K562 (cell line): ENCODE results near the gene GLIPR1L1. TPM values are rescaled to one million over a fixed set of nuclear protein-coding genes. Genes with fewer than 3 reads are reported as not detected.

ENCODE experiments used
- ATAC-seq: fragments of 200-7000 bp; cut with Tn5 transposase; 3 replicates; pipeline ENCODE4 v1.9.1; 2020; ENCODE audit warnings: moderate library complexity
- BruUV-seq: library from RNA; stranded (reverse); fragments of 400-500 nt; replicated peaks from 2 replicates; lab custom pipeline; 2021; lab: Mats Ljungman, UMichigan
- CTCF ChIA-PET: fragments of 300-600 bp; formaldehyde crosslinking; extraction: SDS; loops from one replicate; lab custom pipeline; 2021; ENCODE audit warnings: low intra/inter-chr PET ratio; lab: Yijun Ruan, JAX
- POLR2A ChIA-PET: fragments of 300-600, 350-650 bp; sonication (Branson Sonifier 250); formaldehyde crosslinking; extraction: SDS; loops from one replicate; lab custom pipeline; 2021; ENCODE audit warnings: antibody characterized with exemption, inconsistent platforms; lab: Yijun Ruan, JAX
- DNase-seq, 4 experiments: peaks; one replicate each; pipeline versions ENCODE4 v3.0.0 to v3.0.0-alpha.2; 2011 to 2018; ENCODE audit warnings: low spot score in 3 of 4, mixed read lengths in 3 of 4; ENCODE audit errors: extremely low read depth in 1 of 4
- FAIRE-seq: peaks from 2 replicates; lab custom pipeline; 2011; peaks lifted over from hg19 to GRCh38; lab: Jason Lieb, UNC
- H2AFZ ChIP-seq: 2 replicates; pipeline ENCODE4 v1.6.0; 2011; ENCODE audit warnings: low read depth, low read length, control low read depth, inconsistent platforms
- H3K27ac ChIP-seq: fragments of 200-600 bp; 3 replicates; pipeline ENCODE4 v1.8.0; 2011; ENCODE audit warnings: low read depth, mild to moderate bottlenecking, control low read depth, inconsistent platforms, low read length, moderate library complexity, mixed read lengths; ENCODE audit errors: extremely low read depth
- H3K27me3 ChIP-seq, 2 experiments: fragments of 300-600 bp in 1 of 2; 2 replicates in 1 of 2; 3 replicates in 1 of 2; pipeline versions ENCODE4 v1.6.0 to v1.8.0; 2011; ENCODE audit warnings: inconsistent platforms in 2 of 2, low read length in 2 of 2, mild to moderate bottlenecking in 1 of 2, mixed read lengths in 1 of 2, moderate library complexity in 1 of 2; ENCODE audit not compliant: control insufficient read depth in 2 of 2, insufficient read depth in 2 of 2
- H3K36me3 ChIP-seq: fragments of 300-600 bp; 3 replicates; pipeline ENCODE4 v1.8.0; 2011; ENCODE audit warnings: mild to moderate bottlenecking, low read length, inconsistent platforms; ENCODE audit not compliant: control insufficient read depth, insufficient read depth
- H3K4me1 ChIP-seq, 2 experiments: fragments of 200-600 bp in 1 of 2; replicated peaks in 1 of 2; 2 replicates in 1 of 2; 3 replicates in 1 of 2; pipeline versions ENCODE4 v1.5.1 to v1.8.0; 2011; ENCODE audit warnings: inconsistent platforms in 2 of 2, low read length in 2 of 2, mild to moderate bottlenecking in 1 of 2, mixed read lengths in 1 of 2, moderate library complexity in 1 of 2; ENCODE audit not compliant: control insufficient read depth in 2 of 2, insufficient read depth in 2 of 2
- H3K4me2 ChIP-seq: 2 replicates; pipeline ENCODE4 v1.6.1; 2011; ENCODE audit warnings: low read length, control low read depth, inconsistent platforms, mixed read lengths; ENCODE audit not compliant: insufficient read depth
- H3K4me3 ChIP-seq: fragments of 200-600 bp; sonication (generic), shearing (Covaris generic); 2 replicates; pipeline ENCODE4 v1.5.1; 2016; ENCODE audit warnings: control low read depth, inconsistent platforms
- H3K79me2 ChIP-seq: fragments of 200-600 bp; 3 replicates; pipeline ENCODE4 v1.8.0; 2011; ENCODE audit warnings: low read length, inconsistent platforms; ENCODE audit not compliant: control insufficient read depth, insufficient read depth
- H3K9ac ChIP-seq, 2 experiments: 2 replicates each; pipeline versions ENCODE4 v1.6.0 to v1.6.1; 2011; ENCODE audit warnings: low read depth in 2 of 2, low read length in 2 of 2, control low read depth in 1 of 2, inconsistent platforms in 1 of 2, mild to moderate bottlenecking in 1 of 2, mixed read lengths in 1 of 2; ENCODE audit not compliant: insufficient read depth in 1 of 2
- H3K9me1 ChIP-seq: one replicate; pipeline ENCODE4 v1.6.0; 2011; ENCODE audit warnings: inconsistent platforms, mild to moderate bottlenecking, low read length, moderate library complexity; ENCODE audit not compliant: control insufficient read depth, insufficient read depth
- H3K9me3 ChIP-seq: replicated peaks from 2 replicates; pipeline ENCODE4 v1.5.1; 2011; ENCODE audit warnings: low read depth, low read length, inconsistent platforms; ENCODE audit not compliant: control insufficient read depth, insufficient read depth
- H4K20me1 ChIP-seq: replicated peaks from 2 replicates; pipeline ENCODE4 v1.6.1; 2011; ENCODE audit warnings: low read length, inconsistent platforms, mixed read lengths; ENCODE audit not compliant: control insufficient read depth, insufficient read depth
- ATF3 ChIP-seq, 2 experiments: fragments of 450-650 bp in 1 of 2; sonication (generic) in 1 of 2; formaldehyde crosslinking in 1 of 2; IDR thresholded peaks in 1 of 2; conservative IDR thresholded peaks in 1 of 2; 2 replicates each; pipeline versions ENCODE4 v1.6.1 to v1.8.1; 2016 to 2023; ENCODE audit warnings: mild to moderate bottlenecking in 2 of 2, moderate library complexity in 2 of 2, inconsistent platforms in 1 of 2, missing genetic modification reagents in 1 of 2
- EHMT2 ChIP-seq: fragments of 450-650 bp; IDR thresholded peaks from 2 replicates; pipeline ENCODE4 v1.6.1; 2018; ENCODE audit warnings: antibody characterized with exemption
- ELF1 ChIP-seq: fragments of 200-800 bp; sonication (Bioruptor generic); IDR thresholded peaks from 2 replicates; pipeline ENCODE4 v1.6.1; 2016; ENCODE audit warnings: missing genetic modification characterization, missing compliant biosample characterization
- FIP1L1 ChIP-seq: fragments of 200-400 bp; formaldehyde crosslinking; IDR thresholded peaks from 2 replicates; pipeline ENCODE4 v1.6.1; 2018; ENCODE audit warnings: mild to moderate bottlenecking, low read depth, low read length; ENCODE audit not compliant: poor library complexity, severe bottlenecking
- KLF13 ChIP-seq: fragments of 450-650 bp; IDR thresholded peaks from 2 replicates; pipeline ENCODE4 v1.6.1; 2016; ENCODE audit warnings: missing genetic modification characterization, low read depth, mild to moderate bottlenecking, missing compliant biosample characterization, moderate library complexity, borderline replicate concordance
- NCOR1 ChIP-seq: fragments of 450-650 bp; IDR thresholded peaks from 2 replicates; pipeline ENCODE4 v1.6.1; 2016; ENCODE audit warnings: mild to moderate bottlenecking, moderate library complexity
- POU5F1 ChIP-seq: fragments of 150-350 bp; IDR thresholded peaks from 2 replicates; pipeline ENCODE4 v1.6.1; 2014; ENCODE audit warnings: borderline replicate concordance, low read length, low read depth, mild to moderate bottlenecking; ENCODE audit not compliant: partially characterized antibody
- U2AF2 ChIP-seq: fragments of 200-400 bp; formaldehyde crosslinking; optimal IDR thresholded peaks from 2 replicates; pipeline ENCODE3; 2017; ENCODE audit warnings: low read depth, mild to moderate bottlenecking, low read length
- ZHX1 ChIP-seq: fragments of 150-350 bp; conservative IDR thresholded peaks from 2 replicates; pipeline ENCODE4 v1.6.1; 2014; ENCODE audit warnings: low read length
- ZNF134 ChIP-seq: fragments of 250-450 bp; sonication (Bioruptor Pico); conservative IDR thresholded peaks from 2 replicates; pipeline ENCODE4 v1.4.0; 2020
- ZNF586 ChIP-seq: fragments of 450-650 bp; formaldehyde crosslinking; conservative IDR thresholded peaks from 2 replicates; pipeline ENCODE4 v1.4.0; 2020; ENCODE audit warnings: mild to moderate bottlenecking, moderate library complexity
- ZNF76 ChIP-seq: fragments of 250-450 bp; sonication (Bioruptor Pico); IDR thresholded peaks from 2 replicates; pipeline ENCODE4 v1.4.0; 2020; ENCODE audit warnings: mild to moderate bottlenecking, moderate library complexity, borderline replicate concordance
- WGBS: fragments of 100-300 bp; shearing (Covaris generic); methylation state at CpG from one replicate; pipeline ENCODE4 v1.1.6; 2016; ENCODE audit warnings: low coverage, mixed read lengths; ENCODE audit not compliant: insufficient coverage; ENCODE audit errors: missing lambda C conversion rate; 5-methylcytosine and 5-hydroxymethylcytosine counted together
- in situ Hi-C: fragments of 300-500 bp; cut with MboI; formaldehyde crosslinking; loops from 4 replicates; pipeline ENCODE4 v1.15.0; 2018; ENCODE audit warnings: inconsistent platforms, mixed read lengths
- intact Hi-C: fragments of 100-400 bp; cut with micrococcal nuclease; formaldehyde crosslinking; loops from 2 replicates; pipeline ENCODE4 v1.14.2; 2022
- polyA plus RNA-seq, 8 experiments: library from polyadenylated mRNA; depleted of rRNA in 4 of 8; stranded (reverse) in 5 of 8; unstranded in 3 of 8; fragments of >200 nt; fragmentation: Nextera tagmentation in 2 of 8; fragmentation: Illumina TruSeq in 1 of 8; extraction: Ambion mirVana in 2 of 8; extraction: Trizol in 1 of 8; gene quantifications; 2 replicates each; pipeline versions ENCODE4 v1.2.1 to v1.2.3, GENCODE V29; 2011 to 2014; ENCODE audit warnings: inconsistent platforms in 1 of 8, missing spikeins in 1 of 8
- total RNA-seq, 7 experiments: library from RNA; depleted of rRNA in 6 of 7; stranded (reverse); fragments of >200 nt in 6 of 7; fragmentation: Illumina TruSeq in 2 of 7; extraction: Trizol in 2 of 7; gene quantifications; 2 replicates each; pipeline versions ENCODE4 v1.2.1 to v1.2.3, GENCODE V29; 2011 to 2021; ENCODE audit warnings: low replicate concordance in 1 of 7

The GLIPR1L1 gene
- total and polyA plus RNA-seq, 9 of the 15 experiments (the other 6 are each of a cell fraction or from before 2014, with no cell fraction given): not detected

- Histone ChIP-seq H3K4me3 (no peak overlapping the region), H3K36me3 (no peaks in the 10 kb centered on the region), H3K9ac (no peak overlapping the region; a peak in 1 of 4 replicates), H3K9me1 (no peaks in the 10 kb centered on the region), H3K79me2 (no peaks in the 10 kb centered on the region), H3K9me3 (no peaks in the 10 kb centered on the region), H2AFZ (no peak overlapping the region), H4K20me1 (no peaks in the 10 kb centered on the region), H3K27ac (no peak overlapping the region), H3K27me3 (no peaks in the 10 kb centered on the region), H3K4me2 (no peak overlapping the region), H3K4me1 (no peaks in the 10 kb centered on the region)
- TF ChIP-seq FIP1L1: no peak
- peak; percentile 54 for TF ChIP-seq ATF3 (IDR thresholded peaks at IDR 0.05)
- no peak for TF ChIP-seq ATF3 (CRISPR knock-in tag; conservative IDR thresholded peaks at IDR 0.05)
- no TSS peak for BruUV-seq
- ATAC-seq (peak; percentile 42; the same call in 2 of the 3 replicates), FAIRE-seq (no peak), DNase-seq (peak in 1 of 4 experiments; percentile 3)
- intact Hi-C loops (no loop called here), in situ Hi-C loops (loop anchor here (25.0 kb wide), 1 partner anchor 695 kb away; the partner anchor contains the start of gene PHLDA1)
- CTCF ChIA-PET: no interaction called here
- POLR2A ChIA-PET: no interaction called here
- 0% methylated on average over 5 of the region's 5 CpGs for WGBS
Observed at GRCh38 chr12:75341873-75342272, 7.4 kb downstream of the GLIPR1L1 start.

GRCh38 chr12:75345531-75345930, 11.1 kb downstream of the GLIPR1L1 start:
- CTCF ChIA-PET: no interaction called here
- FAIRE-seq: no peak
- TF ChIP-seq U2AF2 (no peak), EHMT2 (no peak), KLF13 (tag) (no peak), ZNF76 (CRISPR knock-in tag) (no peak), POU5F1 (no peak), NCOR1 (no peak), ZHX1 (no peak), ZNF134 (CRISPR knock-in tag) (no peak), ZNF586 (no peak), ELF1 (tag) (no peak)

More at GRCh38 chr12:75345531-75345930, 11.1 kb downstream of the GLIPR1L1 start:
- POLR2A ChIA-PET: interaction anchor here (0.6 kb wide), 2 partner anchors 374 to 391 kb away, joined by 3 to 4 read pairs; no protein-coding TSS in a partner anchor
- no peak for ATAC-seq
- Histone ChIP-seq H3K4me1 (no peaks in the 10 kb centered on the region), H3K27ac (no peak overlapping the region), H3K4me2 (no peak overlapping the region), H3K36me3 (no peaks in the 10 kb centered on the region), H3K79me2 (no peaks in the 10 kb centered on the region), H3K4me3 (no peak overlapping the region), H4K20me1 (no peaks in the 10 kb centered on the region), H2AFZ (no peak overlapping the region), H3K27me3 (no peaks in the 10 kb centered on the region), H3K9me3 (no peaks in the 10 kb centered on the region), H3K9me1 (no peaks in the 10 kb centered on the region), H3K9ac (no peak overlapping the region)
- DNase-seq: no peak
- BruUV-seq: no TSS peak
- 12% methylated on average over 2 of the region's 2 CpGs for WGBS
- intact Hi-C loops (no loop called here), in situ Hi-C loops (loop anchor here (25.0 kb wide), 1 partner anchor 692 kb away; the partner anchor contains the start of gene PHLDA1)
